HepG2 (cell line): ENCODE measurements around the gene KRTAP12-2. TPM values are rescaled to one million over a fixed set of nuclear protein-coding genes. Genes with fewer than 3 reads are reported as not detected.

Source experiments
- FOXK1 ChIP-seq: sonication (generic); formaldehyde crosslinking; IDR thresholded peaks from 2 replicates; pipeline ENCODE4 v1.4.0; 2020; ENCODE audit warnings: low read depth, missing genetic modification reagents, borderline replicate concordance
- GABPB1 ChIP-seq: IDR thresholded peaks from 2 replicates; pipeline ENCODE4 v1.6.1; 2016; ENCODE audit warnings: mild to moderate bottlenecking, missing genetic modification reagents, moderate library complexity, missing compliant biosample characterization
- HNRNPL ChIP-seq: fragments of 200-400 bp; formaldehyde crosslinking; IDR thresholded peaks from 2 replicates; pipeline ENCODE4 v1.6.1; 2017; ENCODE audit warnings: mild to moderate bottlenecking, low read depth, low read length
- PLSCR1 ChIP-seq: sonication (generic); formaldehyde crosslinking; IDR thresholded peaks from 2 replicates; pipeline ENCODE4 v1.5.0; 2020; ENCODE audit warnings: missing genetic modification reagents, mild to moderate bottlenecking, borderline replicate concordance
- SATB2 ChIP-seq: sonication (generic); formaldehyde crosslinking; IDR thresholded peaks from 2 replicates; pipeline ENCODE4 v1.5.0; 2020; ENCODE audit warnings: missing genetic modification reagents
- SIN3B ChIP-seq: fragments of 150-350 bp; IDR thresholded peaks from 2 replicates; pipeline ENCODE4 v1.6.1; 2014; ENCODE audit warnings: low read length
- ZBTB26 ChIP-seq: IDR thresholded peaks from 2 replicates; pipeline ENCODE4 v1.6.1; 2016; ENCODE audit warnings: missing compliant biosample characterization, missing genetic modification reagents, borderline replicate concordance
- ZBTB7A ChIP-seq: sonication (generic); formaldehyde crosslinking; IDR thresholded peaks from 2 replicates; pipeline ENCODE4 v1.8.0; 2022; ENCODE audit warnings: mild to moderate bottlenecking, missing genetic modification reagents
- ZFP36L2 ChIP-seq: sonication (generic); formaldehyde crosslinking; IDR thresholded peaks from 2 replicates; pipeline ENCODE4 v1.4.0; 2020; ENCODE audit warnings: missing genetic modification reagents
- ZFX ChIP-seq: sonication (generic); formaldehyde crosslinking; IDR thresholded peaks from 2 replicates; pipeline ENCODE4 v1.4.0; 2020; ENCODE audit warnings: mild to moderate bottlenecking, low read depth, missing genetic modification reagents, moderate library complexity
- ZNF431 ChIP-seq: sonication (generic); formaldehyde crosslinking; IDR thresholded peaks from 2 replicates; pipeline ENCODE4 v1.9.0; 2022; ENCODE audit warnings: missing genetic modification reagents, low read depth, mild to moderate bottlenecking, borderline replicate concordance
- ZSCAN9 ChIP-seq: IDR thresholded peaks from 2 replicates; pipeline ENCODE4 v1.6.1; 2016; ENCODE audit warnings: borderline replicate concordance
- polyA plus RNA-seq, 8 experiments: library from polyadenylated mRNA; depleted of rRNA in 3 of 8; stranded (reverse) in 7 of 8; unstranded in 1 of 8; fragments of >200 nt; fragmentation: Illumina TruSeq in 4 of 8; extraction: Trizol in 4 of 8; gene quantifications; 2 replicates each; pipeline versions ENCODE4 v1.2.1 to v1.2.3, GENCODE V29; 2011 to 2016; ENCODE audit warnings: low read depth in 4 of 8, missing spikeins in 1 of 8, mixed read lengths in 1 of 8; ENCODE audit not compliant: insufficient read depth in 1 of 8
- total RNA-seq, 5 experiments: library from RNA; depleted of rRNA; stranded (reverse); fragments of >200 nt; fragmentation: Illumina TruSeq; extraction: Trizol; gene quantifications; 2 replicates each; pipeline ENCODE4 v1.2.3, GENCODE V29; 2016; ENCODE audit warnings: low read depth in 1 of 5
- TF ChIP-seq, protein P1 (sequence below): sonication (generic); formaldehyde crosslinking; IDR thresholded peaks from 2 replicates; pipeline ENCODE4 v1.4.0; 2020; ENCODE audit warnings: missing genetic modification reagents
- TF ChIP-seq, protein P2 (sequence below): IDR thresholded peaks from 2 replicates; pipeline ENCODE4 v1.4.0; 2020; ENCODE audit warnings: mild to moderate bottlenecking, missing genetic modification reagents
- TF ChIP-seq, protein P3 (sequence below): sonication (generic); formaldehyde crosslinking; IDR thresholded peaks from 2 replicates; pipeline ENCODE4 v1.5.1; 2020; ENCODE audit warnings: missing genetic modification reagents, mild to moderate bottlenecking, borderline replicate concordance
- TF ChIP-seq, protein P4 (sequence below): sonication (generic); formaldehyde crosslinking; IDR thresholded peaks from 2 replicates; pipeline ENCODE4 v1.8.1; 2023; ENCODE audit warnings: mild to moderate bottlenecking, moderate library complexity, missing genetic modification reagents

The KRTAP12-2 gene
- total and polyA plus RNA-seq, 2 of the 13 experiments (the other 11 are each of a cell fraction or from before 2014, with no cell fraction given): not detected

DNA sequence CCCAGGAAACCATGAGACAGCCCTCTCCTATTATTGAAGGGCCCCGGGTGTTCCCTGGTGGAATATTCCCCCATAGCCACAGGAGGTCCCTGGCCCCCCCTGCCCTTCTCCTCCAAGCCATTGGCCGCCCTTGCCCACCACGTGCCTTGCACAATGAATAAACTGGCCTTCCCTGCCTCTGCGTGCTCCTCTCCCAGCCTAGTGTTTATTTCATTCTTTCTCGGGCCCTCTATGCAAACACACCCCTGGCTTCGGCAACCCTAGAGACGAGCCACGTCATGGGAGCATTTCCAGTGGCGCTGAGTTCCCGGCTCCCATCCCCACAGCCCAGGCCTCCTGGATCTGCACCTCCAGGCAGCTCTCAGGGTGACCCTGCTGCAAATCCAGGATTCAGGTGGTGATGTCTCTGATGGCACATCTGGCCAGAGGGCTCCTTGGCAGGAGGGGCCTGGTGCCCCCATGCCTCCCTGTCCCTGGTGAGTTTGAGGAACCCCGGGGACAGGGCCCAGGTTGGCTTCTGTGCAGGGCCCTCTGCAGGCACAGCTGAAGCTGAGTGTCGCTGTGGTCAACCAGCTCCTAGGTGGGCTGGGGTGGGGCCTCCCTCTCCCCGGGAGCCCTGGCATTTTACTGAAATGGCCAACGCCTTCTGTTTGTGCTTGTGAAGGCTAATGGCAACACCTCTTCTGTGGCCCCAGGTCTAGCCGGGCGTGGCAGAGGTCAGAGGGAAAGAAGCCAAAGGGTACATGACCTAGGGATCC is 36.4 kb upstream of the KRTAP12-2 start (continued):
- TF ChIP-seq ZBTB26 (CRISPR knock-in tag): peak; percentile 81; the same call in 1 of the 2 replicates
- no peak for TF ChIP-seq SATB2
- TF ChIP-seq SIN3B: no peak
- TF ChIP-seq, protein P1, sequence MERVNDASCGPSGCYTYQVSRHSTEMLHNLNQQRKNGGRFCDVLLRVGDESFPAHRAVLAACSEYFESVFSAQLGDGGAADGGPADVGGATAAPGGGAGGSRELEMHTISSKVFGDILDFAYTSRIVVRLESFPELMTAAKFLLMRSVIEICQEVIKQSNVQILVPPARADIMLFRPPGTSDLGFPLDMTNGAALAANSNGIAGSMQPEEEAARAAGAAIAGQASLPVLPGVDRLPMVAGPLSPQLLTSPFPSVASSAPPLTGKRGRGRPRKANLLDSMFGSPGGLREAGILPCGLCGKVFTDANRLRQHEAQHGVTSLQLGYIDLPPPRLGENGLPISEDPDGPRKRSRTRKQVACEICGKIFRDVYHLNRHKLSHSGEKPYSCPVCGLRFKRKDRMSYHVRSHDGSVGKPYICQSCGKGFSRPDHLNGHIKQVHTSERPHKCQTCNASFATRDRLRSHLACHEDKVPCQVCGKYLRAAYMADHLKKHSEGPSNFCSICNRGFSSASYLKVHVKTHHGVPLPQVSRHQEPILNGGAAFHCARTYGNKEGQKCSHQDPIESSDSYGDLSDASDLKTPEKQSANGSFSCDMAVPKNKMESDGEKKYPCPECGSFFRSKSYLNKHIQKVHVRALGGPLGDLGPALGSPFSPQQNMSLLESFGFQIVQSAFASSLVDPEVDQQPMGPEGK: peak; percentile 41; the same call in 1 of the 2 replicates
- TF ChIP-seq, protein P2, sequence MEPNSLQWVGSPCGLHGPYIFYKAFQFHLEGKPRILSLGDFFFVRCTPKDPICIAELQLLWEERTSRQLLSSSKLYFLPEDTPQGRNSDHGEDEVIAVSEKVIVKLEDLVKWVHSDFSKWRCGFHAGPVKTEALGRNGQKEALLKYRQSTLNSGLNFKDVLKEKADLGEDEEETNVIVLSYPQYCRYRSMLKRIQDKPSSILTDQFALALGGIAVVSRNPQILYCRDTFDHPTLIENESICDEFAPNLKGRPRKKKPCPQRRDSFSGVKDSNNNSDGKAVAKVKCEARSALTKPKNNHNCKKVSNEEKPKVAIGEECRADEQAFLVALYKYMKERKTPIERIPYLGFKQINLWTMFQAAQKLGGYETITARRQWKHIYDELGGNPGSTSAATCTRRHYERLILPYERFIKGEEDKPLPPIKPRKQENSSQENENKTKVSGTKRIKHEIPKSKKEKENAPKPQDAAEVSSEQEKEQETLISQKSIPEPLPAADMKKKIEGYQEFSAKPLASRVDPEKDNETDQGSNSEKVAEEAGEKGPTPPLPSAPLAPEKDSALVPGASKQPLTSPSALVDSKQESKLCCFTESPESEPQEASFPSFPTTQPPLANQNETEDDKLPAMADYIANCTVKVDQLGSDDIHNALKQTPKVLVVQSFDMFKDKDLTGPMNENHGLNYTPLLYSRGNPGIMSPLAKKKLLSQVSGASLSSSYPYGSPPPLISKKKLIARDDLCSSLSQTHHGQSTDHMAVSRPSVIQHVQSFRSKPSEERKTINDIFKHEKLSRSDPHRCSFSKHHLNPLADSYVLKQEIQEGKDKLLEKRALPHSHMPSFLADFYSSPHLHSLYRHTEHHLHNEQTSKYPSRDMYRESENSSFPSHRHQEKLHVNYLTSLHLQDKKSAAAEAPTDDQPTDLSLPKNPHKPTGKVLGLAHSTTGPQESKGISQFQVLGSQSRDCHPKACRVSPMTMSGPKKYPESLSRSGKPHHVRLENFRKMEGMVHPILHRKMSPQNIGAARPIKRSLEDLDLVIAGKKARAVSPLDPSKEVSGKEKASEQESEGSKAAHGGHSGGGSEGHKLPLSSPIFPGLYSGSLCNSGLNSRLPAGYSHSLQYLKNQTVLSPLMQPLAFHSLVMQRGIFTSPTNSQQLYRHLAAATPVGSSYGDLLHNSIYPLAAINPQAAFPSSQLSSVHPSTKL (CRISPR knock-in tag): peak; percentile 76
- TF ChIP-seq, protein P3, sequence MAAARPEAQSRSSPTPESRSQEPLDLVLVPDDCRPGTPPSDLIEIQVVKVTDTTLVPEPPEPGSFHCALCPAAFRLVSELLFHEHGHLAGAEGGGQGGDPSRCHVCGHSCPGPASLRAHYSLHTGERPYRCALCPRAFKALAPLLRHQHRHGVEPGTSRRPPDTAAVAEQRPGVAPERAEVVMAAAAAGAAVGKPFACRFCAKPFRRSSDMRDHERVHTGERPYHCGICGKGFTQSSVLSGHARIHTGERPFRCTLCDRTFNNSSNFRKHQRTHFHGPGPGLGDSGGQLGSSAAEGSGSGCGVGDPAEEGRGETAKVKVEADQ (CRISPR knock-in tag): no peak
- TF ChIP-seq FOXK1 (CRISPR knock-in tag): 0 out of 2 replicates have a peak, but pooled peaks have one; percentile 13
- peak; percentile 70 for TF ChIP-seq ZFX (CRISPR knock-in tag)
- no peak for TF ChIP-seq HNRNPL
- TF ChIP-seq ZFP36L2 (CRISPR knock-in tag): no peak
- TF ChIP-seq, protein P4, sequence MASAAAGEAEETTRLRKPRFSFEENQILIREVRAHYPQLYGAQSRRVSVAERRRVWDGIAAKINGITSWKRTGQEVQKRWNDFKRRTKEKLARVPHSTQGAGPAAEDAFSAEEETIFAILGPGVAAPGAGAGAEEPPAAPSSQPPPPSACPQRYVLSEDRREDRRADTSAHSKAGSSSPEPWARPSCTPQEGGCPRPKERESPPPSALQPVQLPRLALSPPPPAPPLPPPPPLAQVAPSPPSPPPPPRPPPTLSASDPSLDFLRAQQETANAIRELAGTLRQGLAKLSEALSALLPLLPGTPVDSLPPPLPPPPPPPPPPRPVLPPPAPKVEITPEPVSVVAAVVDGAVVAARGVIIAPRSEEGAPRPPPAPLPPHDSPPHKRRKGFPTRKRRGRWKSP (CRISPR knock-in tag): 0 out of 2 replicates have a peak, but pooled peaks have one; percentile 53
- TF ChIP-seq GABPB1 (CRISPR knock-in tag): peak; percentile 31
- no peak for TF ChIP-seq PLSCR1 (CRISPR knock-in tag)
- peak; percentile 40; the same call in 1 of the 2 replicates for TF ChIP-seq ZBTB7A (CRISPR knock-in tag)
- TF ChIP-seq ZNF431 (CRISPR knock-in tag): peak; percentile 79; the same call in 1 of the 2 replicates
- TF ChIP-seq ZSCAN9: 0 out of 2 replicates have a peak, but pooled peaks have one; percentile 36
